GM10248 (cell line): ENCODE measurements around the gene TAPT1.

ENCODE experiments used
- CTCF ChIA-PET: fragments of 300-600 bp; sonication (Branson Sonifier 250); formaldehyde crosslinking; extraction: SDS; loops from one replicate; lab custom pipeline; 2021; ENCODE audit warnings: antibody characterized with exemption; lab: Yijun Ruan, JAX
- POLR2A ChIA-PET: fragments of 350-650 bp; sonication (Branson Sonifier 250); formaldehyde crosslinking; extraction: SDS; loops from one replicate; lab custom pipeline; 2020; ENCODE audit warnings: antibody characterized with exemption; lab: Yijun Ruan, JAX
- DNase-seq: peaks from one replicate; pipeline ENCODE4 v3.0.0; 2012; ENCODE audit errors: extremely low spot score
- CTCF ChIP-seq: IDR thresholded peaks from 2 replicates; pipeline ENCODE4 v1.5.1; 2012; ENCODE audit warnings: mild to moderate bottlenecking, low read depth; ENCODE audit errors: extremely low read depth, missing control alignments, control extremely low read depth

The TAPT1 gene

GRCh38 chr4:16238327-16238726 lies 12.1 kb upstream of the TAPT1 start:
- ChIA-PET POLR2A (no interaction called here), CTCF (interaction anchor here (0.8 to 1.0 kb wide), 2 partner anchors 10 to 21 kb away, joined by 3 read pairs; no protein-coding TSS in a partner anchor)
- TF ChIP-seq CTCF: no peak
- no peak for DNase-seq

GRCh38 chr4:16237715-16238114 lies 11.4 kb upstream of the TAPT1 start:
- no peak for TF ChIP-seq CTCF
- ChIA-PET POLR2A (no interaction called here), CTCF (no interaction called here)
- no peak for DNase-seq

- POLR2A ChIA-PET: no interaction called here
- CTCF ChIA-PET: interaction anchor here (1.3 to 1.9 kb wide), 4 partner anchors 13 to 31 kb away, joined by 3 to 5 read pairs (median 4); no protein-coding TSS in a partner anchor
- DNase-seq: no peak
- TF ChIP-seq CTCF: no peak
Measured at GRCh38 chr4:16236402-16237023, 10.2 kb upstream of the TAPT1 start.

GRCh38 chr4:16235209-16235608 lies 8.9 kb upstream of the TAPT1 start:
- no peak for TF ChIP-seq CTCF
- CTCF ChIA-PET: interaction anchor here (0.8 to 1.9 kb wide), 4 partner anchors 11 to 353 kb away, joined by 3 to 5 read pairs (median 4); no protein-coding TSS in a partner anchor
- POLR2A ChIA-PET: no interaction called here

GRCh38 chr4:16233569-16234177 lies 7.4 kb upstream of the TAPT1 start:
- no peak for TF ChIP-seq CTCF
- CTCF ChIA-PET: interaction anchor here (0.6 to 2.5 kb wide), 5 partner anchors 10 to 428 kb away, joined by 3 to 8 read pairs (median 3); no protein-coding TSS in a partner anchor
- DNase-seq: no peak
- POLR2A ChIA-PET: no interaction called here

More at GRCh38 chr4:16235209-16235608, 8.9 kb upstream of the TAPT1 start:
- no peak for DNase-seq

- POLR2A ChIA-PET: no interaction called here
Measured at GRCh38 chr4:16231570-16232245, 5.4 kb upstream of the TAPT1 start.

More at GRCh38 chr4:16231570-16232245, 5.4 kb upstream of the TAPT1 start:
- CTCF ChIA-PET: interaction anchor here (2.5 kb wide), 1 partner anchor 12 kb away, joined by 8 read pairs; no protein-coding TSS in a partner anchor
- DNase-seq: no peak
- TF ChIP-seq CTCF: no peak
